Measurements from ENCODE around the gene GK. TPM values are rescaled to one million over a fixed set of nuclear protein-coding genes. Genes with fewer than 3 reads are reported as not detected.
A peak's percentile ranks its signal among the peaks of the same experiment; 100 is the strongest.
"Not testable (repeated sequence)": the region's sequence is repeated elsewhere in the genome, so short reads cannot be mapped to it uniquely, and the experiment has no call there.

The GK gene
- total RNA-seq, 3 donors from 2014 or later = 25.3 to 53.5 (median 32.2) TPM

DNA sequence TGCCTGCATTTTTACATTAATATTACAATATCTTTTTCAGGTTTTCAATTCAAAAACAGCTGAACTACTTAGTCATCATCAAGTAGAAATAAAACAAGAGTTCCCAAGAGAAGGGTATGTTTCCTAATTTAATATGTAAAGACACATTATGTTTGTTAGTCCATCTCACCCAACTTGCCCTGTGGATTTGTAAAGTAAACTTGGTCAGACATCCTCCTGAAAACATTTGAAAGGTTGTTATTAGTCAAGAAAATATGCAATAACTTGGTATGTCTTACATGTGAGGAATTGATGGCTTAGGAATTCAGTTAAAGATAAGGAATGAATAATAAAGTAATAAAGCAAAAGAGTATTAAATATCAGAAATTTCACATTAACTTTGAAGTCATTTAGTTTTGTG, 12.2 kb downstream of the GK start:
- no peak for ATAC-seq
- Histone ChIP-seq H3K36me3 (ENCODE audit: low read depth) (no peaks in the 10 kb centered on the region), H3K4me1 (ENCODE audit: low read depth) (no peaks in the 10 kb centered on the region), H3K9me3 (no peaks in the 10 kb centered on the region), H3K4me3 (no peak overlapping the region)
- intact Hi-C loops (cut with DNase I, micrococcal nuclease) = no loop called here
- TF ChIP-seq, protein P1, sequence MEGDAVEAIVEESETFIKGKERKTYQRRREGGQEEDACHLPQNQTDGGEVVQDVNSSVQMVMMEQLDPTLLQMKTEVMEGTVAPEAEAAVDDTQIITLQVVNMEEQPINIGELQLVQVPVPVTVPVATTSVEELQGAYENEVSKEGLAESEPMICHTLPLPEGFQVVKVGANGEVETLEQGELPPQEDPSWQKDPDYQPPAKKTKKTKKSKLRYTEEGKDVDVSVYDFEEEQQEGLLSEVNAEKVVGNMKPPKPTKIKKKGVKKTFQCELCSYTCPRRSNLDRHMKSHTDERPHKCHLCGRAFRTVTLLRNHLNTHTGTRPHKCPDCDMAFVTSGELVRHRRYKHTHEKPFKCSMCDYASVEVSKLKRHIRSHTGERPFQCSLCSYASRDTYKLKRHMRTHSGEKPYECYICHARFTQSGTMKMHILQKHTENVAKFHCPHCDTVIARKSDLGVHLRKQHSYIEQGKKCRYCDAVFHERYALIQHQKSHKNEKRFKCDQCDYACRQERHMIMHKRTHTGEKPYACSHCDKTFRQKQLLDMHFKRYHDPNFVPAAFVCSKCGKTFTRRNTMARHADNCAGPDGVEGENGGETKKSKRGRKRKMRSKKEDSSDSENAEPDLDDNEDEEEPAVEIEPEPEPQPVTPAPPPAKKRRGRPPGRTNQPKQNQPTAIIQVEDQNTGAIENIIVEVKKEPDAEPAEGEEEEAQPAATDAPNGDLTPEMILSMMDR (IDR thresholded peaks at IDR 0.05) = no peak
- no peak for DNase-seq

DNA sequence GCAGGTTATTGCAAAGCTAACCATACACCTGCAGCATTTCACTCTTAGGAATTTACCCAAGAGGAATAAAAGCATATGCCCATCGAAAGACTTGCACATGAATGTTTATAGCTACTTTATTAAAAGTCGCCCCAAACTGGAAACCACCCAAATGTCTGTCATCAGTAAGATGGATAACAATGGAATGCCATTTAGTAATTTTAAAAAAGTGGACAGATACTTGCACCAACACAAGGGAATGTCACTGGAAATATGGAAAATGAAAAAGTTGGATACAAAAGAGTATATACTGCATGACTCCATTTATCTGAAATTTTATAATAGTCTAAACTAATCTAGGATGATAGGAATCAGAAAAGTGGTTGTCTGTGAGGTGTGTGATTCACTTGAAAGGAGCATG, 12.9 kb downstream of the GK start:
- H3K4me3 ChIP-seq = no peak overlapping the region
- no peak for ATAC-seq
- intact Hi-C loops (cut with DNase I, micrococcal nuclease) = no loop called here

DNA sequence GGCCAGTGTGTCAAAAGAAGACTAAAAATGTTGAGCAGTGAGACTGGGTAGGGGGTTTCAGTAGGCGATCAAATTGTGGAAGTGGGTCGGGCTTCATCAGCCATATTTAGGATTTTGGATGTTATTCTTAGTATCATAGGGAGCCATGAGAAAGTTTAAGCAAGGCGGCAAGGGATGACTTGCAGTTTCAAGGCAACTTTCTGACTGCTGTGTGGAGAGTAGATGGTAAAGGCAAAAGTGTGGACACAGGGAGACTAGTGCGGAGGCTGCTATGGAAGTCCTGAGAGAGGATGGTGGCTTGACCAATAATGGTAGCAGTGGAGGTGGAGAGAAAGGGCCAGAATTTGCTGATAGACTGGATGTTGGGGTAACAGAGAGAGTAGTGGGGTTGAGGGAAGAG, 15.4 kb downstream of the GK start:
- H3K36me3 ChIP-seq (ENCODE audit: low read depth) = no peaks in the 10 kb centered on the region
- intact Hi-C loops (cut with DNase I, micrococcal nuclease) = no loop called here
- H3K4me3 ChIP-seq = no peak overlapping the region
- no peaks in the 10 kb centered on the region for H3K4me1 ChIP-seq (ENCODE audit: low read depth)
- TF ChIP-seq, protein P1 (IDR thresholded peaks at IDR 0.05) = no peak
- H3K9me3 ChIP-seq = no peaks in the 10 kb centered on the region
- DNase-seq = no peak
- no peak for ATAC-seq

More for the DNA sequence above, 12.9 kb downstream of the GK start:
- Histone ChIP-seq H3K4me1 (ENCODE audit: low read depth) (no peaks in the 10 kb centered on the region), H3K36me3 (ENCODE audit: low read depth) (no peaks in the 10 kb centered on the region), H3K9me3 (no peaks in the 10 kb centered on the region)
- TF ChIP-seq, protein P1 (IDR thresholded peaks at IDR 0.05) = no peak
- no peak for DNase-seq

DNA sequence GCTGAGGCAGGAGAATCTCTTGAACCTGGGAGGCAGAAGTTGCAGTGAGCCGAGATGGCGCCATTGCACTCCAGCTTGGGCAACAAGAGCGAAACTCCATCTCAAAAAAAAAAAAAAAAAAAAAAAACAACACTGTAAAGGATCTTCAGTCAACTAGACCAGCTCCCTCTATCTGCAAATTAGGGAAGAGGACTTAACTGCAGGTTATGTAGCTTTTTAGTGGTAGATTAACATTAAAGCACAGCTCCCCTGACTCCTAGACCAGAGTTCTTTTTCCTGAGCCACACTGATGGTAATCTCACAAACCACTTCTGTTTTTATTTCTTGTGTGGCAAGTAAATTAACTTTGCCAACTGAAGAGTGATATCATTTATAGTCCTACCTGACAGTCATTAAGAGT, 18.0 kb downstream of the GK start:
- H3K36me3 ChIP-seq (ENCODE audit: low read depth); H3K4me3 ChIP-seq; intact Hi-C loops (cut with DNase I, micrococcal nuclease); H3K9me3 ChIP-seq; ATAC-seq; DNase-seq; H3K4me1 ChIP-seq (ENCODE audit: low read depth): not testable (repeated sequence)

DNA sequence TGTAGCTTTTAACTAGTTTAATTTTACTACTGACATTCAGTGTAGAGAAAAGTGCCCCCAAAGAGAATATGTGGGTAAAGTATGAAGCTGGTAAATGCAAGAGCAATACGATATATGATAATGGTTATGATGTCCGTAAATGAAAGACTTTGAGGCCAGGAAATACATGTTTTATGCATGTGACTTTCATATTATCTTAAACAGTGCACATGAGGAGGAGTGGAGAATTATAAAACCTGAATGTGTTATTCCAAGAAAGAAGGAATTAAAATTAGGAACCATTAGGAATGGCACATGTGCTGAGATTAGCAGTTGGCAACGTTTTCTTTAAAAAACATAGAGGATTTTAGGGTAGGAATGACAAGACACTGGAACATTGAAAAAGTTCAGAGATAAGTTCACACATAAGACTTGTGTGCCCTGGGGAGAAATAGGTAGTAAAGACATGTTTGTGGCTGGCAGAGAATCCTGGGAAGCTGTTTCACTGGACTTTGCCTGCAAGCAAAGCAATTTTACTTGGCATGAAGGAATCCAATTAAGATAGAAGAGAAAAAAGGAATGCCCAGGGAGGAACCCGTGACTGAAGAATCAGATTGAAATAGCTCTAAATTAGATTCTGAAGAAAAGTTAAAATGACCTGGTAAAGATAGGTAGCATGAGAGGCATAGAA, 20.0 kb downstream of the GK start:
- DNase-seq = peak in 1 of 3 donors; percentile 23
- no peak overlapping the region for H3K4me3 ChIP-seq
- H3K36me3 ChIP-seq (ENCODE audit: low read depth) = no peaks in the 10 kb centered on the region
- intact Hi-C loops (cut with DNase I, micrococcal nuclease) = no loop called here
- peaks cover 2% of the 10 kb centered on the region for H3K4me1 ChIP-seq (ENCODE audit: low read depth)
- no peaks in the 10 kb centered on the region for H3K9me3 ChIP-seq
- TF ChIP-seq, protein P1 (IDR thresholded peaks at IDR 0.05) = no peak
- peak; percentile 60 for ATAC-seq

DNA sequence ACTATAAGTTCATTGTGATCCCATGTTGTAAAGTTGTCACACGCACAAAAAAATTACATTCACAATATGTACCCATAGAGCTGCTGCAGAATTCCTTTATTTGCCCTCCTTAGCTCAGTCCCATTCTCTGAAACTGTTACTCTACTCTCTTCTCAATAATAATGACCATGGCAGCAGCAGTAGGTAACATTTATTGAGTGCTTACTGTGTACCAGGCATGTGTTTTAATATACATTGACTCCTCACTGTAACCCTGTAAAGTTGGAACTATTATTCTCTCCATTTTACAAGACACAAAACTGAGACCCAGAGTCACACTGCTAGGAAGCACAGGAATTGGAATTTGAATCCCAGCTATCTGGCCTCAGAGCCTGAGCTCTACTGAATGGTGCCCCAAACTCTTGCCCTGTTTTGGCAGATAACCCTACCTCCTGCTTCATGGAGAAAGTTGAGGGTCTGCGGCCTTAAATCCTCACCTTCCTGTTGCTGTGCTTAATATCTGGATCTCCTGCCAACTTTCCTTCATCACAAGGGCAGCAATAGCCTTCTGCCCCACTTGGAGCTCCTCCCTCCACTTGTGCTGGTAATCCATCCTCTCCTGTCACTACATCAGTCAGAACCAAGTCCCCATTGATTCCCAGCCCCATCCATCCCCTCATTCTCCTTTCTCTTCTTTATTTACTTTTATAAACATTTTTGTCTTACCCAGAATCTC, 20.8 kb downstream of the GK start:
- no peaks in the 10 kb centered on the region for H3K36me3 ChIP-seq (ENCODE audit: low read depth)
- TF ChIP-seq, protein P1 (IDR thresholded peaks at IDR 0.05) = no peak
- no peak overlapping the region for H3K4me3 ChIP-seq
- DNase-seq (no peak), ATAC-seq (no peak)
- intact Hi-C loops (cut with DNase I, micrococcal nuclease) = no loop called here
- no peaks in the 10 kb centered on the region for H3K9me3 ChIP-seq
- peaks cover 2% of the 10 kb centered on the region for H3K4me1 ChIP-seq (ENCODE audit: low read depth)
